ENCODE measurements around the gene HINT1. TPM values are rescaled to one million over a fixed set of nuclear protein-coding genes. Genes with fewer than 3 reads are reported as not detected.

The HINT1 gene
- total and polyA plus RNA-seq, 2 of the 4 experiments (the other 2 are of a cell fraction) = 179 to 352 TPM

- no peak overlapping the region for H2AFZ ChIP-seq (replicated peaks; ENCODE audit: low read length, poor library complexity)
- dilution Hi-C loops (cut with HindIII; ENCODE audit: low sequenced_read_pairs, unreplicated experiment) = no loop called here
- POLR2A ChIA-PET (ENCODE audit: unreplicated experiment) = no interaction called here
Observed at GRCh38 chr5:131182839-131183238, 17.8 kb upstream of the HINT1 start.

More at GRCh38 chr5:131182839-131183238, 17.8 kb upstream of the HINT1 start:
- CTCF ChIA-PET = no interaction called here
- Histone ChIP-seq H3K9me1 (ENCODE audit: insufficient read depth, low read length) (no peaks in the 10 kb centered on the region), H2AK5ac (ENCODE audit: low read depth, low read length) (no peak overlapping the region), H2BK15ac (ENCODE audit: low read depth, low read length) (no peak overlapping the region), H3K9me3 (ENCODE audit: control insufficient read depth, insufficient read depth, low read length) (no peaks in the 10 kb centered on the region), H3K27ac (ENCODE audit: insufficient read depth, low read length) (no peak overlapping the region), H4K5ac (ENCODE audit: low read depth, low read length) (no peak overlapping the region), H3K4ac (ENCODE audit: low read depth, low read length) (no peak overlapping the region), H3K4me3 (ENCODE audit: insufficient read depth, low read depth, low read length) (no peak overlapping the region), H4K8ac (ENCODE audit: low read depth in 2 of 2, low read length in 2 of 2) (no peak overlapping the region), H2BK5ac (ENCODE audit: low read depth, low read length, poor library complexity, severe bottlenecking) (no peak overlapping the region), H3K27me3 (ENCODE audit: control insufficient read depth, insufficient read depth, low read length) (no peaks in the 10 kb centered on the region), H3K14ac (replicated peaks; ENCODE audit: low read depth, low read length) (no peak overlapping the region), H4K91ac (ENCODE audit: insufficient read depth, low read depth, low read length) (no peak overlapping the region), H3K36me3 (ENCODE audit: control insufficient read depth, insufficient read depth, low read length) (0 out of 2 replicates have a peak, but pooled peaks cover 1% of the 10 kb centered on the region), H2BK20ac (ENCODE audit: low read depth, low read length) (no peak overlapping the region), H3K23ac (ENCODE audit: low read depth, low read length) (no peak overlapping the region), H2BK120ac (ENCODE audit: low read depth, low read length) (no peak overlapping the region), H3K56ac (ENCODE audit: extremely low read depth, insufficient read depth, low read length) (no peak overlapping the region), H3K4me2 (ENCODE audit: low read depth, low read length) (no peak overlapping the region), H4K20me1 (ENCODE audit: insufficient read depth, low read length) (no peaks in the 10 kb centered on the region), H3K4me1 (ENCODE audit: control insufficient read depth, insufficient read depth, low read length) (0 out of 2 replicates have a peak, but pooled peaks cover 2% of the 10 kb centered on the region), H3K9ac (ENCODE audit: low read depth, low read length) (no peak overlapping the region), H3K79me1 (ENCODE audit: low read depth in 1 of 2, low read length in 2 of 2) (no peaks in the 10 kb centered on the region), H2AK9ac (replicated peaks; ENCODE audit: low read depth, low read length, poor library complexity) (no peak overlapping the region), H3K18ac (ENCODE audit: low read depth, low read length) (no peak overlapping the region)
- BruUV-seq (replicated peaks) = no TSS peak
- in situ Hi-C loops (cut with MboI; ENCODE audit: low sequenced_read_pairs) (no loop called here), intact Hi-C loops (cut with micrococcal nuclease) (no loop called here)
- TF ChIP-seq POLR2A (IDR thresholded peaks at IDR 0.05; ENCODE audit: low read depth, low read length) = no peak
- no peak for TF ChIP-seq SMC3 (IDR thresholded peaks at IDR 0.05; ENCODE audit: low read depth, low read length)
- no peak for TF ChIP-seq BHLHE40 (IDR thresholded peaks at IDR 0.05; ENCODE audit: low read depth, low read length)
- no peak for TF ChIP-seq RCOR1 (IDR thresholded peaks at IDR 0.05; ENCODE audit: insufficient replicate concordance, low read length)
- no peak for TF ChIP-seq MXI1 (IDR thresholded peaks at IDR 0.05; ENCODE audit: borderline replicate concordance, low read depth, low read length)
- DNase-seq = no peak
- no peak for ATAC-seq (ENCODE audit: low read depth)
